HepG2 (cell line): ENCODE measurements around the gene EIF4G3. TPM values are rescaled to one million over a fixed set of nuclear protein-coding genes. Genes with fewer than 3 reads are reported as not detected.

Experiments
- ATAC-seq: fragments of 200-7000 bp; cut with Tn5 transposase; 3 replicates; pipeline ENCODE4 v1.9.1; 2020; ENCODE audit warnings: mild to moderate bottlenecking, moderate library complexity
- BruUV-seq: library from RNA; stranded (reverse); fragments of 400-500 nt; replicated peaks from 2 replicates; lab custom pipeline; 2021; lab: Mats Ljungman, UMichigan
- CTCF ChIA-PET: fragments of 300-600 bp; formaldehyde crosslinking; extraction: SDS; loops from one replicate; lab custom pipeline; 2021; ENCODE audit warnings: low total read pairs, inconsistent platforms, low intra/inter-chr PET ratio; lab: Yijun Ruan, JAX
- POLR2A ChIA-PET: fragments of 350-600 bp; sonication (Branson Sonifier 250); formaldehyde crosslinking; loops from one replicate; lab custom pipeline; 2020; ENCODE audit warnings: antibody characterized with exemption, inconsistent platforms; lab: Yijun Ruan, JAX
- DNase-seq: peaks from one replicate; pipeline ENCODE4 v3.0.0-alpha.2; 2015; ENCODE audit warnings: low spot score
- FAIRE-seq: peaks from 3 replicates; lab custom pipeline; 2011; peaks lifted over from hg19 to GRCh38; lab: Jason Lieb, UNC
- H2AFZ ChIP-seq: one replicate; pipeline ENCODE4 v1.6.1; 2011; ENCODE audit warnings: low read length, inconsistent platforms
- H3K27ac ChIP-seq: fragments of 300-600 bp; 3 replicates; pipeline ENCODE4 v1.8.0; 2011; ENCODE audit warnings: mixed run types, mild to moderate bottlenecking, mixed read lengths, low read length, inconsistent platforms; ENCODE audit not compliant: insufficient read depth; ENCODE audit errors: extremely low read length
- H3K27me3 ChIP-seq, 2 experiments: fragments of 200-600 bp in 1 of 2; 2 replicates in 1 of 2; 3 replicates in 1 of 2; pipeline versions ENCODE4 v1.6.0 to v1.8.0; 2011; ENCODE audit warnings: low read length in 2 of 2, mild to moderate bottlenecking in 2 of 2, moderate library complexity in 2 of 2, inconsistent platforms in 1 of 2; ENCODE audit not compliant: insufficient read depth in 2 of 2, control insufficient read depth in 1 of 2
- H3K36me3 ChIP-seq, 2 experiments: fragments of 200-600 bp in 1 of 2; replicated peaks in 1 of 2; 2 replicates in 1 of 2; 3 replicates in 1 of 2; pipeline versions ENCODE4 v1.5.1 to v1.8.0; 2011; ENCODE audit warnings: low read length in 2 of 2, inconsistent platforms in 1 of 2; ENCODE audit not compliant: insufficient read depth in 2 of 2, control insufficient read depth in 1 of 2
- H3K4me1 ChIP-seq: 2 replicates; pipeline ENCODE4 v1.5.1; 2012; ENCODE audit warnings: low read length, inconsistent platforms; ENCODE audit not compliant: insufficient read depth
- H3K4me2 ChIP-seq: 2 replicates; pipeline ENCODE4 v1.6.0; 2011; ENCODE audit warnings: low read depth, low read length, inconsistent platforms
- H3K4me3 ChIP-seq, 3 experiments: fragments of 200-600 bp in 1 of 3; sonication (generic), shearing (Covaris generic) in 1 of 3; replicated peaks in 1 of 3; 2 replicates each; pipeline ENCODE4 v1.5.1; 2011 to 2016; ENCODE audit warnings: low read length in 3 of 3, inconsistent platforms in 2 of 3, low read depth in 2 of 3, mild to moderate bottlenecking in 2 of 3, control low read depth in 1 of 3, mixed read lengths in 1 of 3; ENCODE audit not compliant: insufficient read depth in 1 of 3
- H3K79me2 ChIP-seq: one replicate; pipeline ENCODE4 v1.6.1; 2011; ENCODE audit warnings: low read length, inconsistent platforms; ENCODE audit not compliant: insufficient read depth
- H3K9ac ChIP-seq: 2 replicates; pipeline ENCODE4 v1.6.0; 2011; ENCODE audit warnings: mild to moderate bottlenecking, low read depth, low read length, inconsistent platforms; ENCODE audit not compliant: insufficient read depth
- H3K9me3 ChIP-seq: 2 replicates; pipeline ENCODE4 v1.5.1; 2012; ENCODE audit warnings: mild to moderate bottlenecking, low read length
- H4K20me1 ChIP-seq: 2 replicates; pipeline ENCODE4 v1.6.0; 2011; ENCODE audit warnings: inconsistent platforms, mild to moderate bottlenecking, low read length, moderate library complexity; ENCODE audit not compliant: insufficient read depth
- DNMT1 ChIP-seq: sonication (generic); formaldehyde crosslinking; IDR thresholded peaks from 2 replicates; pipeline ENCODE4 v1.5.1; 2020; ENCODE audit warnings: mild to moderate bottlenecking, missing genetic modification reagents
- MTA1 ChIP-seq: sonication (generic); formaldehyde crosslinking; IDR thresholded peaks from 2 replicates; pipeline ENCODE4 v1.4.0; 2020; ENCODE audit warnings: missing genetic modification reagents, mild to moderate bottlenecking, borderline replicate concordance
- SALL1 ChIP-seq: sonication (generic); formaldehyde crosslinking; IDR thresholded peaks from 2 replicates; pipeline ENCODE4 v1.8.0; 2022; ENCODE audit warnings: mild to moderate bottlenecking, missing genetic modification reagents
- SMC3 ChIP-seq: IDR thresholded peaks from 2 replicates; pipeline ENCODE4 v1.6.1; 2011; ENCODE audit warnings: low read length, improper control_type of control experiment
- WGBS: methylation state at CpG from one replicate; pipeline ENCODE4 v1.1.6; 2017; ENCODE audit warnings: low lambda C conversion rate; 5-methylcytosine and 5-hydroxymethylcytosine counted together
- in situ Hi-C: cut with HindIII; loops from 2 replicates; pipeline ENCODE4 v1.10.0; 2017; ENCODE audit warnings: low pct_unique_long_range_greater_than_20kb; ENCODE audit not compliant: extremely low pct_ligation_motif_present
- intact Hi-C: fragments of 100-400 bp; cut with micrococcal nuclease; formaldehyde crosslinking; loops from one replicate; pipeline ENCODE4 v1.10.0; 2022; ENCODE audit not compliant: unreplicated experiment
- polyA plus RNA-seq, 8 experiments: library from polyadenylated mRNA; depleted of rRNA in 3 of 8; stranded (reverse) in 7 of 8; unstranded in 1 of 8; fragments of >200 nt; fragmentation: Illumina TruSeq in 4 of 8; extraction: Trizol in 4 of 8; gene quantifications; 2 replicates each; pipeline versions ENCODE4 v1.2.1 to v1.2.3, GENCODE V29; 2011 to 2016; ENCODE audit warnings: low read depth in 4 of 8, missing spikeins in 1 of 8, mixed read lengths in 1 of 8; ENCODE audit not compliant: insufficient read depth in 1 of 8
- total RNA-seq, 5 experiments: library from RNA; depleted of rRNA; stranded (reverse); fragments of >200 nt; fragmentation: Illumina TruSeq; extraction: Trizol; gene quantifications; 2 replicates each; pipeline ENCODE4 v1.2.3, GENCODE V29; 2016; ENCODE audit warnings: low read depth in 1 of 5
- TF ChIP-seq, protein P1 (sequence below), 2 experiments: sonication (generic) in 1 of 2; formaldehyde crosslinking in 1 of 2; IDR thresholded peaks; 2 replicates each; pipeline versions ENCODE4 v1.4.0 to v1.6.1; 2016 to 2020; ENCODE audit warnings: borderline replicate concordance in 1 of 2, low read depth in 1 of 2, mild to moderate bottlenecking in 1 of 2, missing genetic modification reagents in 1 of 2
- TF ChIP-seq, protein P2 (sequence below): sonication (generic); formaldehyde crosslinking; IDR thresholded peaks from 2 replicates; pipeline ENCODE4 v1.5.0; 2020; ENCODE audit warnings: missing genetic modification reagents

EIF4G3 gene
- total and polyA plus RNA-seq, 2 of the 13 experiments (the other 11 are each of a cell fraction or from before 2014, with no cell fraction given) = 22.2 to 27.6 TPM

DNA sequence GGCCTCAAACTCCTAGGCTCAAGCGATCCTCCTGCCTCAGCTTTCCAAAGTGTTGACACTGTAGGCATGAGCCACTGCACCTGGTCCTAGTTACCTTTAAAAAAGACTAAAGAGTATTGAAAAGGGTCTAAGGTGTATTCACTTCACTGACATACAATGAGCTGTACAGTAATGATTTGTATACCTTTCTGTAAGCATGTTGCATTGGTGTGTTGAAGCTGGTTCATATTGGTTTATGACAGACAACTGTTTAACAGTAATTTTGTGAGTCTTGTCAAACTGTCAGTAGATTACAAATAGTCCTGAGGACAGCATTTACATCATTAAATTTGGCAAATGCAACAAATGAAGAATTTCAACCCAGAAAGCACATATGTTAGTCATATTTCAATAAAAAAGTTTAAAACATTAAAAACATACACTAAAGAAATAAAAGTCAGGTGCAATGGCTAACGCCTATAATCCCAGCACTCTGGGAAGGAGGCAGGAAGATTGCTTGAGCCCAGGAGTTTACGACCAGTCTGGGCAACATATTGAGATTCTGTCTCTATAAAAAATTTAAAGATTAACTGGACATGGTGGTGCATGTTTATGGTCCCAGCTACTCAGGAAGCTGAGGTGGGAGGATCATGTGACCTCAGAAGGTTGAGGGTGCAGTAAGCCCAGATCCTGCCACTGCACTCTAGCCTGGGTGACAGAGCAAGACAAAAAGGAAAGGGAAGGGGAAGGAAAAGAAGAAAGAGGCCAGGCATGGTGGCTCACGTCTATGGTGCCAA is 301.3 kb downstream of the EIF4G3 start (continued):
- TF ChIP-seq, protein P1, sequence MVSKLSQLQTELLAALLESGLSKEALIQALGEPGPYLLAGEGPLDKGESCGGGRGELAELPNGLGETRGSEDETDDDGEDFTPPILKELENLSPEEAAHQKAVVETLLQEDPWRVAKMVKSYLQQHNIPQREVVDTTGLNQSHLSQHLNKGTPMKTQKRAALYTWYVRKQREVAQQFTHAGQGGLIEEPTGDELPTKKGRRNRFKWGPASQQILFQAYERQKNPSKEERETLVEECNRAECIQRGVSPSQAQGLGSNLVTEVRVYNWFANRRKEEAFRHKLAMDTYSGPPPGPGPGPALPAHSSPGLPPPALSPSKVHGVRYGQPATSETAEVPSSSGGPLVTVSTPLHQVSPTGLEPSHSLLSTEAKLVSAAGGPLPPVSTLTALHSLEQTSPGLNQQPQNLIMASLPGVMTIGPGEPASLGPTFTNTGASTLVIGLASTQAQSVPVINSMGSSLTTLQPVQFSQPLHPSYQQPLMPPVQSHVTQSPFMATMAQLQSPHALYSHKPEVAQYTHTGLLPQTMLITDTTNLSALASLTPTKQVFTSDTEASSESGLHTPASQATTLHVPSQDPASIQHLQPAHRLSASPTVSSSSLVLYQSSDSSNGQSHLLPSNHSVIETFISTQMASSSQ (IDR thresholded peaks at IDR 0.05; ENCODE audit: low read depth) = no peak
- TF ChIP-seq, protein P1 (CRISPR knock-in tag; IDR thresholded peaks at IDR 0.05; ENCODE audit: borderline replicate concordance) = no peak
- TF ChIP-seq SALL1 (CRISPR knock-in tag) (no peak), DNMT1 (CRISPR knock-in tag) (no peak)

DNA sequence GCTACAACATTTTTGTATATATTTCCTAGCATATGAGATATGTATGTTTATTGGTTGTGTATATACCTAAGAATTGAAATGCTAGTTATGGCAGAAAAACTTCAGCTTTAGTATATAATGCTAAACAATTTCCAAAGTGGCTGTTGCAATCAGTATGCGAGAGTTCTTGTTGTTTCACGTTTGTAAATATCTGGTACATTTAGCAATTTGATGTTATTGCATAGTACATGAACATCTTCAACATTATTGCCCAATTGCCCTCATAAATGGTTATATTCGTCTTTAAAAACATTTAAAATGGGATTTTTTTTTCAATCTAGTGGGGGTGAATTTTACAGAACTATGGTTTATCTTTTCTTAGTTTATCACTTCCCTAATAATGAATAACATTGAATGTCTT is 303.4 kb downstream of the EIF4G3 start:
- no peaks in the 10 kb centered on the region for H3K27me3 ChIP-seq
- no peak overlapping the region for H2AFZ ChIP-seq
- H3K79me2 ChIP-seq = no peaks in the 10 kb centered on the region
- no peak overlapping the region for H3K4me3 ChIP-seq
- in situ Hi-C loops = no loop called here
- no peak overlapping the region for H3K9ac ChIP-seq
- intact Hi-C loops = no loop called here
- H3K4me2 ChIP-seq = no peak overlapping the region
- CTCF ChIA-PET = no interaction called here
- peaks cover 0 to 4% of the 10 kb centered on the region in 2 experiments; a peak in 2 of 5 replicates for H3K36me3 ChIP-seq
- POLR2A ChIA-PET = no interaction called here
- H3K27ac ChIP-seq = no peak overlapping the region
- TF ChIP-seq SMC3 (no peak), MTA1 (CRISPR knock-in tag) (no peak)
- TF ChIP-seq, protein P2, sequence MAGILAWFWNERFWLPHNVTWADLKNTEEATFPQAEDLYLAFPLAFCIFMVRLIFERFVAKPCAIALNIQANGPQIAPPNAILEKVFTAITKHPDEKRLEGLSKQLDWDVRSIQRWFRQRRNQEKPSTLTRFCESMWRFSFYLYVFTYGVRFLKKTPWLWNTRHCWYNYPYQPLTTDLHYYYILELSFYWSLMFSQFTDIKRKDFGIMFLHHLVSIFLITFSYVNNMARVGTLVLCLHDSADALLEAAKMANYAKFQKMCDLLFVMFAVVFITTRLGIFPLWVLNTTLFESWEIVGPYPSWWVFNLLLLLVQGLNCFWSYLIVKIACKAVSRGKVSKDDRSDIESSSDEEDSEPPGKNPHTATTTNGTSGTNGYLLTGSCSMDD (CRISPR knock-in tag) = no peak
- TF ChIP-seq, all 625 proteins: peak for 0
- WGBS = 91% methylated on average over 3 of the region's 3 CpGs
- Histone ChIP-seq H3K9me3 (no peaks in the 10 kb centered on the region), H4K20me1 (no peaks in the 10 kb centered on the region), H3K4me1 (no peaks in the 10 kb centered on the region)
- DNase-seq (no peak), FAIRE-seq (no peak), ATAC-seq (no peak)
- no TSS peak for BruUV-seq
